ENCODE results near the gene PICK1. TPM values are rescaled to one million over a fixed set of nuclear protein-coding genes. Genes with fewer than 3 reads are reported as not detected.

PICK1 gene
- total and polyA plus RNA-seq, 10 of the 15 experiments (the other 5 are each of a cell fraction or from before 2014, with no cell fraction given), result 0.07 to 19.2 (median 10.9) TPM

DNA sequence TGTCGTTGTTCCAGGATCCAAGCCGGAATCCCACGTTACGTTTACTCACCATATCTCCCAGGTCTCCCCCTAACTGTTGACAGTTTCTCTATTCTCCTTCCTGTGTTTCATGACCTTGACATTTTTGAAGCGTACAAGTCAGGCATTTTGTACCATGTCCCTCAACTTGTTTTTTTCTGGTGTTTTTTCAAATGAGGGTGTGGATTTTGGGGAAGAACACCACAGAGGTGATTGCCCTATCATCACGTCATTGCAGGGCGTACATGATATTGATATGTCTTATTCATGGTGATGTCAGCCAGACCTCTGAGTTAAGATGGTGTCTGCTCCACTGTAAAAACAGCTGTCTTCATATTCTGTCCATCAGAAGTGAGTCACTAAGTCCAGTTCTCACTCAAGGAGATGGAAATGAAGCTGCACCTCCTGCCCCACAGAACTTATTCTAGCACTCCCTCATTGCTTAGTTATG lies 44.6 kb upstream of the PICK1 start:
- H4K20me1 ChIP-seq (ENCODE audit: control insufficient read depth, insufficient read depth), result no peaks in the 10 kb centered on the region
- no peak overlapping the region for H3K9ac ChIP-seq (ENCODE audit: control insufficient read depth, insufficient read depth, low read length)
- FAIRE-seq (no peak), DNase-seq (ENCODE audit: low read depth, low spot score) (no peak), ATAC-seq (no peak)
- no peaks in the 10 kb centered on the region for H3K79me2 ChIP-seq (ENCODE audit: control insufficient read depth, insufficient read depth, low read length)
- SMC1A ChIA-PET (ENCODE audit: uncharacterized antibody, unreplicated experiment), result no interaction called here
- H3K36me3 ChIP-seq (ENCODE audit: control insufficient read depth in 2 of 2, insufficient read depth in 2 of 2, low read length in 1 of 2), result no peaks in the 10 kb centered on the region
- POLR2A ChIA-PET, result no interaction called here
- H3K27ac ChIP-seq (ENCODE audit: control insufficient read depth, insufficient read depth), result no peak overlapping the region
- BruUV-seq (replicated peaks), result no TSS peak
- no peaks in the 10 kb centered on the region for H3K9me3 ChIP-seq (replicated peaks; ENCODE audit: control insufficient read depth, insufficient read depth, low read length)
- H3K4me3 ChIP-seq, result no peak overlapping the region
- no peak overlapping the region for H2AFZ ChIP-seq (ENCODE audit: control insufficient read depth, low read depth, low read length)
- CTCF ChIA-PET, result interaction anchor here (0.6 kb wide), 1 partner anchor 756 kb away, joined by 4 read pairs; no protein-coding TSS in a partner anchor
- H3K4me1 ChIP-seq (ENCODE audit: control insufficient read depth, insufficient read depth, low read length), result no peaks in the 10 kb centered on the region
- no peaks in the 10 kb centered on the region for H3K27me3 ChIP-seq (replicated peaks in 1 of 2; ENCODE audit: control insufficient read depth in 2 of 2, insufficient read depth in 2 of 2, low read length in 1 of 2)
- TF ChIP-seq RB1 (IDR thresholded peaks at IDR 0.05; ENCODE audit: borderline replicate concordance), result no peak
- no peak for TF ChIP-seq YY1 (IDR thresholded peaks at IDR 0.05; ENCODE audit: low read depth, low read length)
- TF ChIP-seq, protein P1, sequence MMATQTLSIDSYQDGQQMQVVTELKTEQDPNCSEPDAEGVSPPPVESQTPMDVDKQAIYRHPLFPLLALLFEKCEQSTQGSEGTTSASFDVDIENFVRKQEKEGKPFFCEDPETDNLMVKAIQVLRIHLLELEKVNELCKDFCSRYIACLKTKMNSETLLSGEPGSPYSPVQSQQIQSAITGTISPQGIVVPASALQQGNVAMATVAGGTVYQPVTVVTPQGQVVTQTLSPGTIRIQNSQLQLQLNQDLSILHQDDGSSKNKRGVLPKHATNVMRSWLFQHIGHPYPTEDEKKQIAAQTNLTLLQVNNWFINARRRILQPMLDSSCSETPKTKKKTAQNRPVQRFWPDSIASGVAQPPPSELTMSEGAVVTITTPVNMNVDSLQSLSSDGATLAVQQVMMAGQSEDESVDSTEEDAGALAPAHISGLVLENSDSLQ (IDR thresholded peaks at IDR 0.05), result no peak
- no peak for TF ChIP-seq DPF2 (IDR thresholded peaks at IDR 0.05)
- no peak for TF ChIP-seq CBFB (IDR thresholded peaks at IDR 0.05; ENCODE audit: low read depth)
- TF ChIP-seq, protein P2, sequence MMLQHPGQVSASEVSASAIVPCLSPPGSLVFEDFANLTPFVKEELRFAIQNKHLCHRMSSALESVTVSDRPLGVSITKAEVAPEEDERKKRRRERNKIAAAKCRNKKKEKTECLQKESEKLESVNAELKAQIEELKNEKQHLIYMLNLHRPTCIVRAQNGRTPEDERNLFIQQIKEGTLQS (IDR thresholded peaks at IDR 0.05; ENCODE audit: borderline replicate concordance, extremely low read depth, low read depth, low read length), result no peak
- TF ChIP-seq, protein P3, sequence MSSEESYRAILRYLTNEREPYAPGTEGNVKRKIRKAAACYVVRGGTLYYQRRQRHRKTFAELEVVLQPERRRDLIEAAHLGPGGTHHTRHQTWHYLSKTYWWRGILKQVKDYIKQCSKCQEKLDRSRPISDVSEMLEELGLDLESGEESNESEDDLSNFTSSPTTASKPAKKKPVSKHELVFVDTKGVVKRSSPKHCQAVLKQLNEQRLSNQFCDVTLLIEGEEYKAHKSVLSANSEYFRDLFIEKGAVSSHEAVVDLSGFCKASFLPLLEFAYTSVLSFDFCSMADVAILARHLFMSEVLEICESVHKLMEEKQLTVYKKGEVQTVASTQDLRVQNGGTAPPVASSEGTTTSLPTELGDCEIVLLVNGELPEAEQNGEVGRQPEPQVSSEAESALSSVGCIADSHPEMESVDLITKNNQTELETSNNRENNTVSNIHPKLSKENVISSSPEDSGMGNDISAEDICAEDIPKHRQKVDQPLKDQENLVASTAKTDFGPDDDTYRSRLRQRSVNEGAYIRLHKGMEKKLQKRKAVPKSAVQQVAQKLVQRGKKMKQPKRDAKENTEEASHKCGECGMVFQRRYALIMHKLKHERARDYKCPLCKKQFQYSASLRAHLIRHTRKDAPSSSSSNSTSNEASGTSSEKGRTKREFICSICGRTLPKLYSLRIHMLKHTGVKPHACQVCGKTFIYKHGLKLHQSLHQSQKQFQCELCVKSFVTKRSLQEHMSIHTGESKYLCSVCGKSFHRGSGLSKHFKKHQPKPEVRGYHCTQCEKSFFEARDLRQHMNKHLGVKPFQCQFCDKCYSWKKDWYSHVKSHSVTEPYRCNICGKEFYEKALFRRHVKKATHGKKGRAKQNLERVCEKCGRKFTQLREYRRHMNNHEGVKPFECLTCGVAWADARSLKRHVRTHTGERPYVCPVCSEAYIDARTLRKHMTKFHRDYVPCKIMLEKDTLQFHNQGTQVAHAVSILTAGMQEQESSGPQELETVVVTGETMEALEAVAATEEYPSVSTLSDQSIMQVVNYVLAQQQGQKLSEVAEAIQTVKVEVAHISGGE (CRISPR knock-in tag; IDR thresholded peaks at IDR 0.05), result no peak
- TF ChIP-seq, protein P4, sequence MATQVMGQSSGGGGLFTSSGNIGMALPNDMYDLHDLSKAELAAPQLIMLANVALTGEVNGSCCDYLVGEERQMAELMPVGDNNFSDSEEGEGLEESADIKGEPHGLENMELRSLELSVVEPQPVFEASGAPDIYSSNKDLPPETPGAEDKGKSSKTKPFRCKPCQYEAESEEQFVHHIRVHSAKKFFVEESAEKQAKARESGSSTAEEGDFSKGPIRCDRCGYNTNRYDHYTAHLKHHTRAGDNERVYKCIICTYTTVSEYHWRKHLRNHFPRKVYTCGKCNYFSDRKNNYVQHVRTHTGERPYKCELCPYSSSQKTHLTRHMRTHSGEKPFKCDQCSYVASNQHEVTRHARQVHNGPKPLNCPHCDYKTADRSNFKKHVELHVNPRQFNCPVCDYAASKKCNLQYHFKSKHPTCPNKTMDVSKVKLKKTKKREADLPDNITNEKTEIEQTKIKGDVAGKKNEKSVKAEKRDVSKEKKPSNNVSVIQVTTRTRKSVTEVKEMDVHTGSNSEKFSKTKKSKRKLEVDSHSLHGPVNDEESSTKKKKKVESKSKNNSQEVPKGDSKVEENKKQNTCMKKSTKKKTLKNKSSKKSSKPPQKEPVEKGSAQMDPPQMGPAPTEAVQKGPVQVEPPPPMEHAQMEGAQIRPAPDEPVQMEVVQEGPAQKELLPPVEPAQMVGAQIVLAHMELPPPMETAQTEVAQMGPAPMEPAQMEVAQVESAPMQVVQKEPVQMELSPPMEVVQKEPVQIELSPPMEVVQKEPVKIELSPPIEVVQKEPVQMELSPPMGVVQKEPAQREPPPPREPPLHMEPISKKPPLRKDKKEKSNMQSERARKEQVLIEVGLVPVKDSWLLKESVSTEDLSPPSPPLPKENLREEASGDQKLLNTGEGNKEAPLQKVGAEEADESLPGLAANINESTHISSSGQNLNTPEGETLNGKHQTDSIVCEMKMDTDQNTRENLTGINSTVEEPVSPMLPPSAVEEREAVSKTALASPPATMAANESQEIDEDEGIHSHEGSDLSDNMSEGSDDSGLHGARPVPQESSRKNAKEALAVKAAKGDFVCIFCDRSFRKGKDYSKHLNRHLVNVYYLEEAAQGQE (IDR thresholded peaks at IDR 0.05; ENCODE audit: low read depth, low read length), result no peak
- WGBS (ENCODE audit: insufficient coverage, insufficient replicate concordance, low lambda C conversion rate, missing lambda C conversion rate), result 78% methylated on average over 7 of the region's 7 CpGs
- H3K4me2 ChIP-seq (ENCODE audit: control insufficient read depth, insufficient read depth), result no peak overlapping the region
- in situ Hi-C loops (cut with MboI) (no loop called here), intact Hi-C loops (cut with micrococcal nuclease; ENCODE audit: unreplicated experiment) (no loop called here)
- RAD21 ChIA-PET (ENCODE audit: unreplicated experiment), result no interaction called here
